GM12874 (cell line): ENCODE data around the gene DNAH8.

ENCODE experiments used
- CTCF ChIP-seq: IDR thresholded peaks from 2 replicates; pipeline ENCODE4 v1.5.1; 2011; ENCODE audit warnings: low read depth, mild to moderate bottlenecking, control low read depth, low read length, moderate library complexity; ENCODE audit not compliant: insufficient read depth

Gene DNAH8

GRCh38 chr6:39076623-39077535, 361.8 kb downstream of the DNAH8 start:
- no peak for TF ChIP-seq CTCF

- no peak for TF ChIP-seq CTCF
These were observed 362.9 kb downstream of the DNAH8 start for GRCh38 chr6:39077882-39078594.

GRCh38 chr6:39078695-39079094, 363.6 kb downstream of the DNAH8 start:
- TF ChIP-seq CTCF: no peak

- no peak for TF ChIP-seq CTCF
These were observed 364.4 kb downstream of the DNAH8 start for GRCh38 chr6:39079197-39080125.
